NCI-H1436 (cell line): Measurements from ENCODE around the gene RABAC1.

Source experiments
- DNase-seq: peaks from one replicate; lab custom pipeline; 2025; lab: John Stamatoyannopoulos, UW

Gene RABAC1

DNA sequence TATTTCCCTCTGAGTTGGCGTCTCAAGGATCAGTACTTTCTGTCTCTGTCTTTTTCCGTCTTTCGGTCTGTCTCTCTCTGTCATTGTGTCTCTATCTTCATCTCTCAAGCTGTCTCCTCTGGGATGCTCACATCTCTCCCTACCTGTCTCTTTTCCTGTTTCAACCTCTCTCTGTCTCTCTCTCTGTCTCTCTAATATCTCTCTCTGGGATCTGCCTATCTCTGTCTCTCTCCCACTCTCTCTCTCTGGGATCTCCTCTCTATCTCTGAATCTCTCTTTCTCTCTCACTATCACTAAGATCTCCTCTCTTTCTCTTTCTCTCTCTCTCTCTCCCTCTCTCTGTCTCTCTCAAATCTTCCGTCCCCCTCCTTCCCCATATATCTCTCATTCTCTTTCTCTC is 30.9 kb upstream of the RABAC1 start:
- no peak for DNase-seq

DNA sequence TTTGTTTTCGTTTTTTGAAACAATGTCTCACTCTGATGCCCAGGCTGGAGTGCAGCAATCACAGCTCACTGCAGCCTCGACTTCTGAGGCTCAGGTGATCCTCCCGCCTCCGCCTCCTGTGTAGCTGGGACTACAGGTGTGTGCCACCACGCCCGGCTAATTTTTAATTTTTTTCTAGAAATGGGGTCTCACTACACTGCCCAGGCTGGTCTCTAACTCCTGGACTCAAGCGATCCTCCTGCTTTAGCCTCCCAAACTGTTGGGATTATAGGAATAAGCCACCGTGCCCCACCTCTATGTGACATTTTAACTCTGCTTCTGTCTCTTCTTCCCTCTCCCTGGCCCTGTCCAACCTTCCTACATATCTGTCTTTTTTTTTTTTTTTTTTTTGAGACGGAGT is 29.8 kb upstream of the RABAC1 start:
- no peak for DNase-seq

DNA sequence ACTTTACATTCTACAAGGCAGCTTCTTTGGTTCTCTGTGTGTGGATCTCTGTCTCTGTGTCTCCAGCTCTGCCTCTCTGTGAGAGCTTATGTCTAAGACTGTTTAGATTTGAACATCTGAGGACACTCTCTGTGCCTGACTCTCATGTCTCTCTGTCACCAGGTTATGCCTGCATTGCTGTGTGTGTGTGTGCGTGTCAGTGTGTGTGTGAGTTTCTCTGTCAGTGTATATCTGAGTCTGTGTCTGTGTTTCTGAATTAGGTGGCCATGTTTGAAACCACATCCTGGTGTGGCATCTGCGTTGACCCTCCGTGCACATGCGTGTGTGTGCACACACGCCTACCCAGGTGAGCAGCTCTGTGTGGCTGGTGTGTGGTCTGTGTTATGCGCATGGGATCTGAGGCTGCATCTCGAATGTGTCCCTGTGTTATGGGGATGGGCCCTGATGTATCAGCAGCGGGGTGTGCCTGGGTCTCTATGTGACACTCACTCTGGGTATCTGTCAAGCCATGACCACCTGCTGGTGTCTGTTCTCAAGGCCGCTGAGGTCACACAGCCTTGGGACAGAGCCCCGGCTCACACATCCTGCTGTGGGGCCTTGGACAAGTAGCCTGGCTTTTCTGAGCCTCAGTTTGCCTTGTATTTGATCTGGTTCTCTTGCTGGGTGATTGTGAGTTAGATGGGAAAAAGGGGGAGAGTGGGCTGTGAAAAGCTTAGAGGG is 28.2 kb upstream of the RABAC1 start:
- no peak for DNase-seq

DNA sequence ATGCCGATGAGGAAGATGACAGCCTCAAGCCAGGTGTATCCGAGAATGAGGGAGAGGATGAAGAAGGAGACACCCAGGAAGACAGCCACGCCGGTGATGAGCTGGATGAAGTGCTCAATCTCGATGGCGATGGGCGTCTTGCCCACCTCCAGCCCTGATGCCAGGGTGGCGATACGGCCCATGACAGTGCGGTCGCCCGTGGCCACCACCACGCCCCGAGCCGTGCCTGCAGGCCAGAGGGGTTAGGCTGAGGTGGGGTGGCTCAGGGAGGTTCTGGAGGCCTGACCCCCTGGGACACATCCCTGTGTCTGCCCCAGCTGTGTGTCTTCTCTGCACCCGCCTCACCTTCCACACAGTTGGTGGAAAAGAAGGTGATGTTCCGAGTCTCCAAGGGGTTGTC is 25.8 kb upstream of the RABAC1 start:
- no peak for DNase-seq

DNA sequence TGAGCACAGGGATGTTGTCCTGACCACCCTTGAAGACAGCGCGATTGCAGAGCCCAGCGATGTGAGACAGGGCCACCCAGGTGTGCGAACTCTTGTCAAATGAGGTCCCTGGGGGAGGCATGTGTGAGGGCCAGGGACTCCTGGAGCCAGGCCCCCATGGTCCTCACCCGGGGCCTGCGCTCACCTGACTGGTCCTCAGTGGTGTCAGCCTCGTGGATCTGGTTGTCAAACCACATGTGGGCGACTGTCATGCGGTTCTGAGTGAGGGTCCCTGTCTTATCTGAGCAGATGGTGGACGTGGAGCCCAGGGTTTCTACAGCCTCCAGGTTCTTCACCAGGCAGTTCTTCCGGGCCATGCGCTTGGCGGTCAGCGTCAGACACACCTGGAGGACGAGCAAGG is 22.6 kb upstream of the RABAC1 start:
- DNase-seq = no peak

DNA sequence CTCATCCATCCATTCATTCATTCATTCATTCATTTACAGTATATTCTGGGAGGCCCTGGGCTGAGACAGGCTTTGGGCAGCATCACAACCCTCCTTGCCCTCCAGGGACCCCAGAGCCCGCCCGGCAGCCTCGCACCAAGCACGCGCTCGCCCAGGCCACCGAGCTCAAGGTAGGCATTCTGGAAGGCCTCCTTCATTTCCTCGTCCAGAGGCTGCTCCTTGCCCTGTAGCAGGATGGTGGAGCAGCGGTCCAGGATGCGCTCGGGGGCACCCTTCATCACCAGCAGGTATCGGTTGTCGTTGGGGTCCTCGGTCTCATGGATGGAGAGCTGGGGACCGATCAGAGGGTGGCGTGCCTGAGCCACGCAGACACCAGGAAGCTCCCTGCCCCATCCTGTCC is 19.3 kb upstream of the RABAC1 start:
- no peak for DNase-seq

DNA sequence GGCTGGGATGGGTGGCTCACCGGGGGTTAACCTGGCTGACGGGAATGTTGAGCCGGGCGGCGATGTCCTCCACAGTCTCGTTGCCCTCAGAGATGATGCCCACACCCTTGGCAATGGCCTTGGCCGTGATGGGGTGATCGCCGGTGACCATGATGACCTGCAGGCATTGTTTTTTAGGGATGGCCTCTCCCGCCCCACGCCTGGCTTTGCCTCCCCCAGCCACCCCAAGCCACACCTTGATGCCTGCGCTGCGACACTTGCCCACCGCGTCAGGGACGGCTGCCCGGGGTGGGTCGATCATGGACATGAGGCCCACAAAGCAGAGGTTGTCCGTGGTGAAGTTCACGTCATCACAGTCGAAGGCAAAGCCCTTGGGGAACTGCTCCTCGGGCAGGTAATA is 18.8 kb upstream of the RABAC1 start:
- no peak for DNase-seq

DNA sequence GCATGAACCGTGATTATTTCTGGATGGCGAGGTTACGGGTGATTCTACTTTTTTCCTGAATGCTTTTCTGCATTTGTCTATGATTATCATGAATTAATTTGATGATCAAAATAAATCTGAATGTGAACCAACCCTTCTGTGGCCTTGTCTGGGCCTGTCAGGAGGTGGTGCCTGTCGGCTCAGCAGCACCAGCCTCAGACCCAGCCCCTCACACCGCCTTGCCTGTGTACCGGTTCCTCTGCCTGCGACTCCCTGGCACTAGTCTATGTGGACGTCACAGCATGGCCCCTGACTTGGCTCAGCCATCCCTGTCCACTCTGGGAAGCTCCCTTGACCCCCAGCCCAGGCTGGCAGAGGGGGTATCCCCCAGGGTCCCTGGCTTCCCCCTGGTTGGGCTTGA is 15.5 kb upstream of the RABAC1 start:
- no peak for DNase-seq

DNA sequence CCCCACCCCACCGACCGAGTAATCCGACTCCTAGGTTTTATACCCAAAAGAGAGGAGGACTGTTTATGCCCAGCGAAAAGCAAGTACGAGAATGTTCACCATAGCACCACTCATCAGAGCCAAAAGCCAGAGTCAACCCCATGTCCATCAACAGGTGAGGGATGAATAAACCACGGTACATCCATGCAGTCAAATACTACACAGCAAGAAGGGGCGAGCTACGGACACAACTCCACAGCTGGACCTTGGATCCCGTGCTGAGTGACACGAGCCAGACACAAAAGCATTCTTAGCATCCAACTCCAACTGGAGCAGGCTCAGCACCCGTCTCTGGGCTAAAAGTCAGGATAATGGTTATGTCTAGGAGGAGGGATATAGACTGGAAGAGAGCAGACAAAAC is 12.2 kb upstream of the RABAC1 start:
- no peak for DNase-seq

DNA sequence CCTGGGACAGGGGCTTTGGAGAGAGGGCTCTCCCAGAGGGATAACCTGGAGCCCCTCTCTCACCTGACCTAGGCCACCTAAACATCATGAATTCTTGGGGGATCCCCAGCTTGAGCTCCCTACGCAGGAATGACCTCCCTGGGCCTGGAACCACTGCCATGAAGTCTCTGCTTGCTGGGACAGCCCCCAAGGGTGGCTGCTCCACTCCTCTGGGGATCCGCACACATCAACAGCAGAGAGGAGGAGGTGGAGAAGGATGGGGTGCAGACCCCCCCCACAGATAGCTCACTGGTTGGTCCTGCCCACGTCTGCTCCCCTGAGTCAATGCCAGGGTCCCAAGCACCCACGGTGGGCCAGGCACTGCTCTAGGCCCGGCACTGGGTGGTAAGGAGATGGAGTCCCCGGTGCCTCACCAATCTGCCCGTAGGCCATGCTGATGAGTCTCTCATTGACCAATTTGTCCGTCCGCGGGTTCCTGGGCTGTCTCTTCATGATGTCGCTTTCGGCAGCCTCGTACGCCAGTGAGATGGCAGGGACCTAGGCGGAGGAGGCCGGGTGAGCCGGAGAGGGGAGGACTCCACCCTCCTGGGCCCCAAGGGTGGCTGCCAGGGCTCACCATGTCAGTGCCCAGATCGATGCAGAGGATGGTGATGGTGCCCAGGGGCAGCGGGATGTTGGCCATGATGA is 10.8 kb upstream of the RABAC1 start:
- DNase-seq = no peak

DNA sequence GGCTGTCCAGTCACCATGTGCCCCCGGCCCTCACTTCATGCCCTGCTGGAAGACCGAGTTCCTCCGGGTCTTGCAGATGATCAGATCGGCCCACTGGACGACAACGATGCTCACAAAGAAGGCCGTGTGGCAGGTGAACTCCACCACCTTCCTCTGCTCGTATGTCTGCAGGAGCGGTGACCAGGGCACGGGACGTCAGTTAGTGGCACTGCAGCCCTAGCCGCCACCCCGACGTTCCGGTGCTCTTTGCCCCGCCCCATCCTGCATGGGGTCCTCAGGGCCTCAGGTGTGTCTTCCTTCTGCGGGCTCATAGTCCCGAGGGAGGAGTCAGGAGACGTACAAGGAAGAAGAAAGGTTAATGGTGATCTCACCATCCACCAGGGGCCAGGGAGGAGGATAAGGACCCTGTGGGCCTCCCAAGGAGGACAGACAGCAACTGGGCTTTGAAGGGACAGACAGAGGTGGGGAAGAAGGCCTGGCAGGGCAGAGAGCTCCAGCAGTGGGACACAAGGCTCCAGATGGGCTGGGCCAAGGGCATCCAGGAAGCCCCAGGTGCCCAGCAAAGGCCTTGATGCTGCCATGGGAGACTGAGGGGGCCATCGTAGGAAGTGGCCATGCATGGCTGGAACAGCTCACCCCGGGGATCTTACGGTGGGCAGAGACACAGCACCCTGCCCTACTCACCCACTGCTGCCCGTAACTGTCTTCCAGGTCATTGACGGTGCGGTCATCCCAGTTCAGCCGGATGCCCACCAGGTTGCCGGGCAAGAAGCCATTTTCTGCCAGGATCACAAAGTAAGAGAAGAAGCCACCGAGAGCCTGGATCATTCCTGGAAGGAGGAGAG is 9.9 kb upstream of the RABAC1 start:
- DNase-seq = no peak

DNA sequence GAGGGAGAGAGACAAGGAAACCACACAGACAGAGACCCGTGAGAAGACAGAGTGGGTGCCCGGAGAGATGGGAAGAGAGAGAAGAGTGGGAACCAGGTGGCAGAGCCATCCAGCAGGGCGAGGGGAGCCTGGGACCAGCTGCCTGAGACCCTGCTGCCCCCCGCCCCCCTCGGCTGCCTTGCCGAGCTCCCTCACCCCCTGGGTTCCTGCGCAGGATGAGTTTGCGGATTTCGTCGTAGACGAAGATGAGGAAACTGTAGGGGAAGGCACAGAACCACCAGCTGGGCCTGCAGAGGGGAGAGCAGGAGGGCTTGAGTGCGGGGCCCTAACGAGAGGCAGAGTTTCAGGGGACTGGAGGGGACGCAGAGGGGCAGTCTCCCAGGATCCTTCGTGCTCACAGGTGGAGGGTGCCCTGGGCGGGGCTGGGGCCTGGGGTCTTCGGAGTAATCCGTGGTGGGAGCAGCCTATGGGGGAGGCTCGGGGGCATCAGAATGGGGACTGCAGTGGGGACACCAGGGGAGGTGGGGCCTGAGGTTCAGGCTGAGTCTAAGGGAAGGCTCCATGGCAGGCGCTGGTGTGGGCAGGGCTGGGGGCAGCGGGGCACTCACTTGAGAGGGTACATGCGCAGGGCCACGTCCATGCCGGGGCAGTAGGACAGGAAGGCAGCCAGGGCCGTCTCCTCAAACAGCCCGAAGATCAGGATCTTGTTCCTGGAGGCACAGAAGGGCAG is 8.1 kb upstream of the RABAC1 start:
- DNase-seq = no peak

DNA sequence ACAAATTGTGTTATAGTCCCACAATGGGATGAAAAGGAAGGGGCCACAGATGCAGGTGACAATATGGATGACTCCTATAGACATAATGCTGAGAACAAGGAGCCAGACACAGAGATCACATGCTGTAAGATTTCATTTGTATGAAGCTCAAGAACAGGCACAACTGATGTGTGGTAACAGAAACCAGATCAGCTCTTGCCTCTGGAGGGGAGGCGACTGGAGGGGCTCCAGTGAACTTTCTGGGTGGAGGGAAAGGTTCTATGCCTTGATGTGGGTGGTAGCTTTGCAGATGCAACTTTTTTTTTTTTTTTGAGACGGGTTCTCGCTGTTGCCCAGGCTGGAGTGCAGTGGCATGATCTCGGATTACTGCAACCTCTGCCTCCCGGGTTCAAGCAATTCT is 6.0 kb upstream of the RABAC1 start:
- no peak for DNase-seq

DNA sequence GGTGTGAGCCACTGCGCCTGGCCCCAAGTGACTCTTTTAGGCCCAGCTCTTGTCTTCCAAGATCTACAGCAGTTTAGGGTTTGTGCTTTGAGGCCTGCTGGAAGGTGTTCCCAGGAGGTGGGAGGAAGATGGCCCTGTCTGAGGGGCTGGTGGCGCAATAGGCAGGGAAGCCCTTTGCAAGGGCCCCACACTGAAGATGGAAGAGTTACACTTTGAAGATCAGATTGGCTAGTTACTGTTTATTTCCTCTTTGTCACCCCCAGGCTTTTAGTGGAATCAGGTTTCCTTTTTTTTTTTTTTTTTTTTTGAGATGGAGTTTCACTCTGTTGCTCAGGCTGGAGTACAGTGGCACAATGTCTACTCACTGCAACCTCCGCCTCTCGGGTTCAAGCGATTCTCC is 1.9 kb upstream of the RABAC1 start:
- no peak for DNase-seq

DNA sequence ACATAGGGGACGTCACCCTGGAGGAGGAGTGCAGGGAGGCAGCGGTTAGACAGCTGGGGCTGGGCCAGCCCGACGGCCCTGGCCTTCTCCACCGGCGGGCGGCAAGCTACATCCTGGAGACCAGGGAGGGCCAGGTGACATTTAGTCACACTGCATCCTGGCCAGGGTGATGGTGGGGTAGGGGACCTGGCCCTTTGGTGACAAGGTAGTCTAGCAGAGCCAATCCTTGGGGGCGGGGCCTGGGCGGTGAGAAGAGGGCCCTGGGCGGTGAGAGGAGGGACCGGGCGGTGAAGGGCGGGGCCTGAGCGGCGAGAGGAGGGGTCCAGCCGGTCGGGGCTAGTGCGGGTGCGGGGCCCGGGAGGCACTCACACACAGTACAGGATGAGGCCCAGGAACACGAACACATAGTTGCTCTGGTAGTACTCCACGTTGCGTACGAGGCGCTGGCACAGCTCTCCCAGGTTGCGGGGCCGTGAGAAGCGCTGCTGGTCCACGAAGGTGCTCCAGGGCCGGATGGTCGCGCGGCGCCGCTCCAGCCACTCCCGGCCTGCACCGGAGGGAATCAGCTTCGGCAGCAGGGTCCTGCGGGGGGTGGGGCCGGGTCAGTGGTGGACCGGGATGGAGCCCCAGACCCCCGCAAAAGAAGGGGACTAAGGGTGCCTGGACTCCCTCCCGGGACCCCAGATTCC is 610 bp downstream of the RABAC1 start:
- peak; percentile 79 for DNase-seq

DNA sequence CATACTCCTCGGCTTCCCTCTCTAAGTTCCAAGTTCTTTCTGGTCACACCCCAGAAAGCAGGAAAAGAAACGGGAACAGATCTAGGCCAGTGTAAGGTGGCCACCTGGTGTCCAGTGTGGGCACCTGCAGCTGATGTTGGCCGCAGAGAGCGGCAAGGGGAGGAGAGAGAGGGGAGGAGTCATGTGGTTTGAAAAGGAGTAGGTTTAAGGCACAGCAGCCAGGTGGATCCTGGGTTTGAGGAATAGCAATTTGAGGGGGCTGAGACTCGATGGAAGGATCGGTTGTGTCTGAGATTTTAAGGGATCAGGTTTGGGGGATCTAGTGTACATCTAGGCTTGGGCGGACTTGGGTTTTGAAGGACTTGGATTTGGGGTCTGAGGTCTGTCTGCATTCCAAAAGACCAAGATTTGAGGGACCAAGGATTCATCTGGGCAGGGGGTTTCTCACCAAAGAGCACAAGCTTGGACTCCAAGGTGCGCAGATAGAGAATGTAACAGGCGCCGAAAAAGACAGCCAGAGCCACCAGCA is 1.2 kb downstream of the RABAC1 start:
- DNase-seq = peak; percentile 50

DNA sequence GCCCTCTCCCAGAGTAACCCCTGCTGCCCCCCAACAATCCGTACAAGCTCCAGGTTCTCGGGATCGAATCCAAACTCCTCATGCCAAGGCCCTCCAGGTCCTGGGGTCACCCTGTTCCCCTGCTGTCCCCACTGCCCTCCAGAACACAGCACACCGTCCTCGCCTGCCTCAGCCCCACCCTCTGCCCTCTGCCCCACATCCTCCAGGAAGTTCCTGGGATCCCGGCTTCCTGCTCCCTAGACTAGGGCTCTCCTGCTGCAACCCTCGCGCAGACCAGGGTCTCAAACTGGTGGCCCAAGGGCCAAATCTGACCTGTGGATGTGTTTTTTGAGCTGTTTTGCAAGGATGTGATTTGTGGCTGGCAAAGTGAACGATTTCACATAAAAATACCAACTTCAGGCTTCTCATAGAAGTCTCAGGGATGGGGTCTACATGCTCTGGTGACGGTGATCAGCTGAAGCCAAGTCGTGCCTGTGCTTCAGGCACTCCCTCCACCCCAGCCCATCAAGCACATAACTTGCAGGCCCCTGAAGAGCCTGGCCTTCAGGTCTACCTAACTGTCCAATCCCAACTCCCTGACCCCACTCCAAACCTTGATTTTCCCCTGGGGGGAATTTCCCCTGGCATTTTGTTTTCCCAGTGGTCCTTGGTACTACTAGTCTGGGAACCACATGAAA is 1.8 kb downstream of the RABAC1 start:
- DNase-seq = no peak

DNA sequence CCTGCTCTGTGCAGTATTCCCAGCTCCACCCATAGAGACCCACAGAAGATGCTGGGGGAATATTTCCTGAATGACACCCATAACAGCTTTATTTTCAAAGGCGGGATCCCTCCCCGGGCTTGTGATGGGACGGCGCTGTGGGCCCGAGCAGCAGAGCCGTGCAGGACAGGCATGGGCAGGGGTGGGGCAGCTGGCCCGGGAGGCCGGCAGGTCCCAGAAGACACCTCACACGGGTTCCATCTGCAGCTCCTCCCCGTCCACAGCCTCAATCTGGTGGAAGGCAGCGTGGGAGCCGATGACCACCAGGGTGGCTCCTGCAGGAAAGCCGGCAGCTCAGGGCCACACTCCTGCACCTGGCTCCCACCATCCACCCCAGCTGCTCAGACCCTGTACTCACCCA is 2.5 kb downstream of the RABAC1 start:
- DNase-seq = no peak

DNA sequence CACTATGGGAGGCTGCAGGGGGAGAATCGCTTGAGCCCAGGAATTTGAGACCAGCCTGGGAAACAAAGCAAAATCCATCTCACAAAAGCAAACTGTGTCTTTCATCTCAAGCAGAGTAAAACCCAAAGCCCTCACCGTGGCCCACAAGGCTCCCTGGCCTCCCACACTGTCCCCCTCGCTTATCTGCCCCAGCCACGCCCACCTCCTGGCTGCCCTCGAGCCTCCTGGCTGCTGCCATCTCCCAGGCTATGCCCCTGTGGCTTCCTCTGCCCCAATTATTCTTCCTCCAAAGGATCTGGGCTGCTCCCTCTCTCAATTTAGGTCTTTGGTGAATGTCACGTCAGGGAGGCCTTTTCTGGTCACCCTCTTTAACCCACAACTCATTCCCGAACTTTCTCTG is 3.6 kb downstream of the RABAC1 start:
- DNase-seq = no peak

DNA sequence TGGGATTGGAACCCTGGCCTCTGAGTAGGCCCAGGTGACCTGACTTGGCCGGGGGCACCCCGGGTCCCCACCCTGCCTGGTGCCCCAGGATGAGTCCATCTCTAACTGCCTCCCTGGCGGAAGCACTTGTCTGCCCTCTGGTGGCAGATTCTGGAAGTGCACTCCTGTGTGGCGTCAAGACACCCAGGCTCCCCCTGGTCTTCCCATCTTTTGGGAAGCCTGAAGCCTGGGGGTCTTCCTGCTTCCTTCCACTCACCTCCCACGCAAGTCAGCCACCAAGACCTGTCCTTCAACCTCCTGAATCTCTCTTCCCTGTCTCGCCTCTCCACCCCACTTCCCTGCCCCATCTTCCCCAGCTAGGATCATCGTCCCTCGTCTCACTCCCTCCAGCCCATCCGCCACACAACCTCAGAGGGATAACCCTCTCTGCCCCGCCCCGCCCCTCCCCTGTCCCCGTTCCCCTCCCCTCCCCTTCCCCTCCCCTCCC is 7.4 kb downstream of the RABAC1 start:
- DNase-seq = peak; percentile 81

DNA sequence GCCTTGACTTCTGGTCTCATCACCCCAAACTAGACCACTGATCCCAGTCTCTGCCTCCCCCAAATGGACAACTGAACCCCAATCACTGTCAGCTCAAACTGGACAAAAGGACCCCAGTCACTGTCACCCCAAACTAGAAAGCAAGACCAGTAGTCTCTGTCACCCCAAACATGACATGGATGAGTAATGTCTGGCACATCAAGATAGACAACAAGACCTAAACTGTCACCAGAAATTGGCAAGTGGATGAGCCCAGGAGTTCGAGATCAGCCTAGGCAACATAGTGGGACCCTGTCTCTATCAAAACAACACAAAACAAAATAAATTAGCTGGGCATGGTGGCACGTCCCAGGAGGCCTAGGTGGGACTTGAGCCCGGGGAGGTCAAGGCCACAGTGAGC is 12.0 kb downstream of the RABAC1 start:
- DNase-seq = no peak
